Mesothelial cell of epicardium (in vitro differentiated cells): ENCODE measurements around the gene ADAM19. TPM values are rescaled to one million over a fixed set of nuclear protein-coding genes. Genes with fewer than 3 reads are reported as not detected.

Experiments used
- DNase-seq, 2 experiments: peaks; one replicate each; pipeline ENCODE4 v3.0.0; 2021; ENCODE audit warnings: low spot score in 2 of 2; ENCODE audit not compliant: unreplicated experiment in 2 of 2
- H3K27ac Mint-ChIP-seq: 2 replicates; pipeline ENCODE4 v1.8.0; 2021; ENCODE audit warnings: mixed read lengths
- H3K27me3 Mint-ChIP-seq: 2 replicates; pipeline ENCODE4 v1.8.0; 2021; ENCODE audit warnings: low read depth, mixed read lengths
- H3K36me3 Mint-ChIP-seq: 2 replicates; pipeline ENCODE4 v1.8.0; 2021; ENCODE audit warnings: mixed read lengths
- H3K4me1 Mint-ChIP-seq: 2 replicates; pipeline ENCODE4 v1.8.0; 2021; ENCODE audit warnings: mixed read lengths
- H3K4me3 Mint-ChIP-seq: 2 replicates; pipeline ENCODE4 v1.8.0; 2021; ENCODE audit warnings: mild to moderate bottlenecking, moderate library complexity, mixed read lengths
- H3K9me3 Mint-ChIP-seq: 2 replicates; pipeline ENCODE4 v1.8.0; 2021; ENCODE audit warnings: mixed read lengths
- CTCF ChIP-seq: fragments of 200-600 bp; sonication (generic); IDR thresholded peaks from one replicate; pipeline ENCODE4 v1.5.0; 2021; ENCODE audit warnings: antibody characterized with exemption; ENCODE audit not compliant: unreplicated experiment
- total RNA-seq: library from RNA; stranded (reverse); gene quantifications from 3 replicates; pipeline ENCODE4 v1.2.1, GENCODE V29; 2021

The ADAM19 gene
- total RNA-seq, 1 donor from 2014 or later: 19.7 TPM

- DNase-seq: no peak
- Mint-ChIP-seq H3K4me3 (no peak overlapping the region), H3K27me3 (no peaks in the 10 kb centered on the region), H3K36me3 (peaks cover 11% of the 10 kb centered on the region), H3K9me3 (no peaks in the 10 kb centered on the region), H3K4me1 (peaks cover 6% of the 10 kb centered on the region), H3K27ac (no peak overlapping the region)
- TF ChIP-seq CTCF: no peak
These were observed 73.4 kb downstream of the ADAM19 start for GRCh38 chr5:157502143-157502647.

DNA sequence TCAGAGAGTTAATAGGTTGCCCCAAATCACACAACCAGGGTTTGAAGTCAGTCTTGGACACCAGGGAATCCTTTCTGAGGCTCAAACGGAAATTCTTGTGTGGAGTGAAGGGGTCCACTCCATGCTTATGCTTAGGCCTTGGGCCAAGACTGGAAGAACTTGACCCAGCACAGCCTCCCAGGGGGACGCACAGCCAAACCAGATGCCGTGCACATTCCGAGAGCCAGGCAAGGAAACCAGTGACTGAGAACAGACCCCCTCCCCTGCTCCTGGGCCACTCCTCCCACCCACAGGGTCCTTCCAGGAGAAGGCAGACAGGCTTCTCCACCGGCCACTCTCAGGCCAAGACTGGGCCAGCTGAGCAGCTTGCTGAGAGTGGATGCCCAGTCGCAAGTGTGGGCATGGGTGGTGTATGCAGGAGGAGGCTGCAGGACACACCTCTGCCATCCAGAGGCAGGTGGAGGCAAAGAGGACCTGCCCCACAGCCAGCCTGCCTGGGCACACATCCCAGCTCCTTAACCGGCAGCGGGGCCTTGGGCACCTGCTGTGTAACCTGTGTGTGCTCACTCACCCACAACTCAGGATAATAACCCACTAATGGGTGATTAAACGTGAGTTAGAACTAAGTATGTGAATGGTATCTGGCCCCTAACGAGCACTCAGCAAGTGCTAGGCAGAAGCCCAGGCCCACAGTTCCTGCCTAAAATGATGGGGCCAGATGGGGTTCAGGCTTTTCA lies 77.5 kb downstream of the ADAM19 start:
- no peaks in the 10 kb centered on the region for H3K27me3 Mint-ChIP-seq
- H3K27ac Mint-ChIP-seq: no peak overlapping the region
- no peak for TF ChIP-seq CTCF
- H3K36me3 Mint-ChIP-seq: peaks cover 14% of the 10 kb centered on the region
- no peak for DNase-seq
- H3K9me3 Mint-ChIP-seq: no peaks in the 10 kb centered on the region
- H3K4me1 Mint-ChIP-seq: peaks cover 6% of the 10 kb centered on the region
- H3K4me3 Mint-ChIP-seq: no peak overlapping the region

GRCh38 chr5:157496864-157497263 lies 78.7 kb downstream of the ADAM19 start:
- H3K27me3 Mint-ChIP-seq: no peaks in the 10 kb centered on the region
- TF ChIP-seq CTCF: no peak
- no peak overlapping the region for H3K27ac Mint-ChIP-seq
- H3K9me3 Mint-ChIP-seq: no peaks in the 10 kb centered on the region
- H3K36me3 Mint-ChIP-seq: peaks cover 6% of the 10 kb centered on the region
- no peak for DNase-seq
- H3K4me3 Mint-ChIP-seq: no peak overlapping the region
- peaks cover 6% of the 10 kb centered on the region for H3K4me1 Mint-ChIP-seq

- H3K9me3 Mint-ChIP-seq: no peaks in the 10 kb centered on the region
- no peak overlapping the region for H3K4me3 Mint-ChIP-seq
- H3K27ac Mint-ChIP-seq: no peak overlapping the region
- H3K27me3 Mint-ChIP-seq: no peaks in the 10 kb centered on the region
- peaks cover 5% of the 10 kb centered on the region for H3K4me1 Mint-ChIP-seq
- DNase-seq: no peak
- TF ChIP-seq CTCF: no peak
- H3K36me3 Mint-ChIP-seq: peaks cover 9% of the 10 kb centered on the region
These were observed 81.3 kb downstream of the ADAM19 start for GRCh38 chr5:157494178-157494832.

GRCh38 chr5:157492886-157493285 lies 82.7 kb downstream of the ADAM19 start:
- Mint-ChIP-seq H3K27ac (no peak overlapping the region), H3K9me3 (no peaks in the 10 kb centered on the region), H3K4me3 (no peak overlapping the region), H3K36me3 (peaks cover 14% of the 10 kb centered on the region), H3K4me1 (no peaks in the 10 kb centered on the region), H3K27me3 (no peaks in the 10 kb centered on the region)
- no peak for DNase-seq
- TF ChIP-seq CTCF: no peak
